IMR-90 (cell line): ENCODE measurements around the gene PIP5K1B.

ENCODE experiments used
- NFE2L2 ChIP-seq: fragments of 150-350 bp; IDR thresholded peaks from 2 replicates; pipeline ENCODE4 v1.6.1; 2016; ENCODE audit warnings: low read depth, mild to moderate bottlenecking, low read length
- POLR2A ChIP-seq: IDR thresholded peaks from 2 replicates; pipeline ENCODE4 v1.6.1; 2012; ENCODE audit warnings: mild to moderate bottlenecking, low read depth, low read length
- RFX5 ChIP-seq: IDR thresholded peaks from 2 replicates; pipeline ENCODE4 v1.8.0; 2012; ENCODE audit warnings: low read depth, mild to moderate bottlenecking, low read length, moderate library complexity

GRCh38 chr9:68951879-68952659 lies 247.0 kb downstream of the PIP5K1B start:
- no peak for TF ChIP-seq POLR2A
- TF ChIP-seq NFE2L2 = no peak
- TF ChIP-seq RFX5 = no peak
